ENCODE measurements around the gene CXCL12.

The CXCL12 gene

DNA sequence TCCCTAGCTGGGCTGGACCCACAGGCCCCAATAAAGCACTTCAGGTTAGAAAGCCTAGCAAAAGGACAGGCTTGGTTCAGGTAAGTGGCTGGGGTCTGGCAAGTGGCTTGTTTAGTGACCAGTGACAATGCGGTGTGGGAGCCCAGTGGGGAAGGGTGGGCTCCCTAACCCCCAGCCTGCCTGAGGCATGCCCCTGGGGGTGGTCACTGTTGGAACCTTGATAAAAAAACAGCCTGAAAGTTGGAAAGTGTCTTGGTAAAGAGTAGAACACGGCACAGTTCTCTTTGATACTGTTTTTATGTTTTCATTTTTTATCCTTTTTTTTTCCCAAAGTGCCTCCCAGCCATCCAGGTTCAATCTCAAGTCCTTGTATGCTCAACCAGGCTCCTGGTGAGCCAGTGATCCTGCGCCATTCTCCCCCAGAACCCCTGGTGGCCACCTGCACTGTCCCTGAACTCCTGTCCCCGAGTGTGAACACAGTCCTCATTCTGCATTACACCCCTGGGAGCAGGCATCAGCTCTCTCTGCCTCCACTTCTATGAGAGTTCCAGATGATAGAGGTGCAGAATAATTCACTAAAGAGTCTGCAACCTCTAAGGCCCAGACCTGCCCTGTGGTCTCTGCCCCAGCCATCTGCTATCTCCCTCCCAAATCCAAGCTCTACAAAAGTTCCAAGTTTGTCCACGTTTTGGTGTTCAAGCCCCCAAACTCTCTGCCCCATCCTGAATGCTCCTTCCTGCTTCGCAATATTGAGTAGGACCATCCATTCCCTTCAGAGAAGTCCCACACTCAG lies 15.0 kb upstream of the CXCL12 start:
- DNase-seq (ENCODE audit: low spot score) = no peak

DNA sequence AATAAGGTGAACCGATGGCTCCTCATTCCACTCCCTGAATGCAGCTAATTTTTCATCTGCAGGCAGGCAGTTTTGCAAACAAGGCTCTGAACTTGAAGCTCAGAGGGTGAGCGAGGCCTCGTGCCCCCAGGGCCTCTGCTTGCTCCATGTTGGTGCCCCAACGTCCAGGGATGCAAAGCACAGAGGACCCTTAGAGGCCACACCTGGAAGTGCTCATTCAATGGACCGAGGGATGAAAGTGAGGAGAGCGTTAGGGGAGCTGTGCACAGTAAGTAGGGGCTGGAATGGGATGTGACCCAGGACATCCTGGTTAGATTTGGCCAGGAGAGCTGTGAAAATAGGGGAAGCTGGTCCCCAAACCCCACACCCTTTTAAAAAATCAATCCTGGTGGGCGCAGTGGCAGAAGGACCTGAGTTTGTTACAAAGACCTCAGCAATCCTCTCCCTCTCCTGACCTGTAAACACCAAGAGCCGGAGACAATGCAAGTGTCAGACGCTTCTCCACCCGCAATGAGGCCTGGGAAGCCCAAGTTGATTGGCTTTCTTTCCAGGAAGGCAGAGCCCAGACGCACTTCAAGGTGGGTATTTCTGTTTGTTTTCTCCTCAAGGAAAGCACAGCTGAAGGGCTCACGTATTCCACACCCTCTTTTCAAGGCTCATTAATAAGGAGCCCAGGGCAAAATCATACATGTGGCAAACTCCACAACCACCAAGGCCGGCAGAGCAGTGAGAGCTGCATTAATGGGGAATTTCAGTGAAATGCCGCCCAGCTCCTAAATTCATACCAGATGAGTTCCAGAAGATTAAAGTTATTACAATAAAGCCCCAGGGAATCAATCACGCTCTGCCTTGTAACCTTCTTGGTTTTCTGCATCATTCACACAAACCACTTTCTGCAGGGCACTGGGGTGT lies 14.1 kb upstream of the CXCL12 start:
- DNase-seq (ENCODE audit: low spot score) = peak; percentile 43

DNA sequence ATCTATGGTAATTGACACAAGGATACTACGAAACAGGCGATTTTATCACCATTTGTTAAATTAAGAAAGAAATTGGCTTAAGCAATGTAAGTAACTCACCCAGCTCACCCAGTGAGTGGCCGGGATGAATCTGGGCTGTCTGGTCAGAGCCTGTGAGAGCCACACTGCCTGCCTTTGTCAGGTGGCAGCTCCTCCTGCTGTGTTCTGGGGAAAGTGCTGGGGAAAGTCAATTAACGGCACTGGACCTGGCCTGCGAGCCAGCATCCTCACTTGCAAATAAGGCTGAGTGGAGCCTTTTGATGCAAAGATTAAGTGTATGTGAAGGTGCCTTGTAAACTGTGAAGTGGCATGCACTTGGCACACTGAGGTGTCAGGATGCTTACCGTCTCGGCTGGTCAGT lies 13.4 kb upstream of the CXCL12 start:
- DNase-seq (ENCODE audit: low spot score) = peak; percentile 47

DNA sequence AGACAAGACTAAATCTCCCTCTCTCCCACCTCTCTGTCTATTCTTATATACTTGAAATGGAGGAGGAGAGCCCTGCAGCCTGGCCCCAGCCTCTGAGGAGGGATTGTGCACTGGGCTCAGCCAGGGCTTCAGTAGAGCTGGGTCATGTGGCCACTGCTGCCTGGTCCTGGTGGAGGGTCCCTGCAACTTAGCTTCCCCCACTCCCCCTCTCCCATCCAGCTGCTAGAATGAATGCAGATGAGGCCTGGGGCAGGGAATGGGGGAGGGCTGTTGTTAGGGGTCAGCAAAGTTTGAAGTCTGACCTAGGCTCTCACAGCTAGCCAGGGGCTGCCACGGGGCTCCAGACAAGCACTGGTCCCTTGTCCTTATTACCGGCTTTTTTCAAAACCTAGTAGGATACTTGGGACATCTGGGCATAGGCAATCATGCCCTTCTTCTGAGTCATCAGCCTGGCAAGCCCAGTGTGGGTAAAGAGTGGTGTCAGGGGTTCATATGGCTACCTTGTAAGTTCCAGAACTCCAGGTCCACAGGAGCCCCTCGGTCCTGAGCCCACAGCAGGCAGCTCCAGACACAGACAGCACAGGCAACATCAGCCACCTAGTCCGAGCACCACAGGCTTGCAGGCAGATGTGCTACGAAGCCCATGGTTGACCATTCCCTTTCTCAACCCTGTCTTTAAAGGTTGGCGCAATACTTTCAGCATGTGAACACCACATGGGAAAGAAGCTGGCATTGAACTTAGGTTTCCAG lies 12.8 kb upstream of the CXCL12 start:
- peak; percentile 48 for DNase-seq (ENCODE audit: low spot score)

DNA sequence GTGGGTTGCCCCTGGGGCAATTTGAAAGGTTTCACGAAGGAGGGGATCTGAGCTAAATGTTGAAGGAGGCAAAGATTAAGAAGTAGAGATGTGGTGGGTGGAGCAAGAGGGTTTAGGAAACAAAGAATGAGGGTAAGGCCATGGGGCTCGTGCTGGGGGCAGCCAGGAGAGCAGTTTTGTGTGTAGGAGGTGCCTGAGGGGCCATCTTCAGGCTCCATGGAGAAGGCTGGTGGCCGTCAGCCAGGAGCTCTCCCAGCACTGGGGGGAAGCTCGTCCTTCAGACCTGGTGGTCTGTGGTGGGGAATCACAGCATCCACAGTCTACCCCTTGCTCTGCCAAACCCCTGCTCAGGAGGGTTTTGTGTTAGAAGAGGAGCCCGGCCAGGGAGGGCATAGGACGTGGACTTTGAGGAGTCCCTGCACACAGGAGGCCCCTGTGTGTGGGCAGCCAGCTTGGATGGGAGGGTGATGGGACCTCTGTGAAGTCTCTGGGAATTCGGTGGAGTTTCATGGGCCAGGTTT lies 11.8 kb upstream of the CXCL12 start:
- peak; percentile 44 for DNase-seq (ENCODE audit: low spot score)

DNA sequence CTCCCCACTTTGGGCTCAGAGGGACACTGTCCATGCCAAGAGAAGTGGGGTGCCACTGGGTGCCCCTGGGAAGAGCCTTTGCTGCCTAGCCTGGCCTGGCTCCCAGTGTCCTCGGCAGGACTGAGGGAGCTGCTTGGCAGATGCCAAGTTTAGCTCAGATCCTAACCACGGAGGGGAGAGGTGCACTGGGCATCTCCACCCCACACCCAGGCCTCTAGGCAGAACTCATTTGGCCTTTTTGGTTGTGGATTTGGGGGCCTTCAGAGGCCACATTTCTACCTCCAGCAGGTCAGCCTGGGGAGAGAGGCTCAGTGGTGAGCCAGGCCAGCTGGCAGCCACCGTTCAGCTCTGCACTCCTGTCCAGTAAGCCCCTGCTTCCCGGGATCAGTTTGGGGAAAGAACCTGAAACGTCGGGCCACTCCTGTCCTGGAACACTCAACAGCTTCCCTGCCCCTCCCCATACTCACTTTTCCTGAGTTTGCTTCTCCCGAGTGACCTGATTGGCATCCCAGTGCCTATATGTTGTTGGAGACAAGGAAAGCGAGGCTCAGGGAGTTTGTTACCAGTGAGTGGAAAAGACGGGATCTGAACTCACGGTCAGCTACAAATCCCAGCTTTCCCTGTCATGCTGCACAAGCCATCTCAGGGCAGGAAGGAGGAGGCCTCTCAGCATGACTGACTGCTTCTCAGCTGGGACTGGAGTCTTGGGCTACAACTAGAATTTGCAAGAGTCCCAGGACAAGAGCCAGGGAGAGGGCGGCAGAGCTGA lies 11.2 kb upstream of the CXCL12 start:
- peak; percentile 27 for DNase-seq (ENCODE audit: low spot score)

DNA sequence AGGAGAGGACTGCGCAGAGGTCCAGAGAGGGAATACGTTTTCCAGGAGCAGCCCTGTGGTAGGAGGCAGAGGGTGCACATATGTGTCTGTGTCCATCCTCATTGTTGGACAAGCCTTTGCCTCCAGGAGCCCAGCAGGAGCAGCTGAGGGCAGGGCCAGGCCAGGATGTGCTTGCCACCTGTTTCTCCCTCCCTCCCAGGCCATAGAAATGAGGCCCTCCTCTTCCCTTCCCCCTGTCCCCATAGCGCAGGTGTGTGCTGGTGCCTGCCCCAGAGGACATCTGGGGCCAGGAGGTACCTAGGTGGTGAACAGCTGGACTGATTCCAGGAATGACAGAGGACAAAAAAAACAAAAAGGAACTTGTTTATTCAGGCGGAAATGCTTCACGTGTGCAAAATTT lies 10.5 kb upstream of the CXCL12 start:
- peak; percentile 33 for DNase-seq (ENCODE audit: low spot score)

DNA sequence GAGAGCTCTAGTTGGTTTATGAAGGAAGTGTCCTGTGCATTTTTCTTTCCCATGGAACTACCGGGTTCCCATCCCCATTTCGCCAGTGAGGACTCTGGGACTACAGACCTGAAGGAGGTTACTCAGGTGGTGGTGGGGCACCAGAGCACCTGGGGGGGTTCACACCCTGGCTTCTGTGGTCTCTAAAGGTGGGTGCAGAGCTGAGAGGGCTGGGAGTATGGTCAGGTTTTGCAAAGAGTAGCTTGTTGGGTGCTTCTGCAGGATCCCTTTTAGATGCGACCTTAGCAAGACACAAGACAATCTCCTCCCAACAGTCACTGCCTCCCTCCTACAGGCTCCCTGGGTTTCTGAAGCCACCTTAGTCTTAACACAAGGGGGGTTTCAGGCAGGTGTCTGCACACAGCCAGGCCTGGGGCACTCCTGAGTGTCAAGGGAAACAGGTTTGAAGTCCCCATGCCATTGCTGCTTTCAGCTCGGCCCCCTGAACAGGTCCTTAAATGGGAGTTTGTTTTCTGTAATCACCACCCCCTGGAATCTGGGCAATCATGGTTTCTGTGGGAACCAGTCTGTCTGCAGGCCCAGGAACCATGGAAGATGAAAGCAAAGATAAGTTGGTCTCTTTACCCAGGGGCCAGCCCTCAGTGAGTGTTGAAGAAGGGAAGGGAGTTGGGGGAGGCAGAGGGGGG lies 9.9 kb upstream of the CXCL12 start:
- peak; percentile 30 for DNase-seq (ENCODE audit: low spot score)

DNA sequence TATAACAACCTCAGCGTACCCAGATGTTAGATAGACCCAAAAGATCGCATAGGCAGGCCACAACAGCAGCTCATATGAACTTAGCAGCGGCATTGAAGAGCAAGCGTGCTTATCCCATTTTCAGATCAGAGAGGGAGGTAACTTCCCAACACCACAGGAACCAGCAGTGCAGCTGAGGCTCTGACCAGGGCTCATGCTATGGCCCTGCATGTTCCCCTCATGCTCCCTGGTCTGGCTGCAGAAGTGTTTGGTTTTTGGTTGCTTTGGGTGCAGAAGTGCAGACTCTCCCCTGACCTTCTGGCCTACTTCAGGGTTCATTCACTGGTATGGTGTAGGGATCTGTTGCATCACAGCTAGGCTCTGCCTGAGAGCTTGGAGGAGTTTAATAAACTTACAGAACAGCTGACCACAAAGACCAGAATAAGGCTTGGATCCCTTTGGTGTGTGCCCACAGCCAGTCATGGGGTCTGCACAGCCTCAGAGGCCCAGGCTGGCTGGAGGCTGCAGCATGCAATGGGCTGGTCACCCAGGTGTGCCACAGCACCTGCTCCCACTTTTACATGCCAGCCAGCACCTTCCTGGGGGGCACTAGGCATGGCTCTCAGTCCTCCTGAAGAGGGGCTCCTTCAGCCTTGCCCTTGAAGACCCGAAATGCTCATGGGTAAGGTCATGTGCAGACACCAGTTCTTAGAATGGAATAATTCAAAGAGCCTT lies 9.1 kb upstream of the CXCL12 start:
- no peak for DNase-seq (ENCODE audit: low spot score)

DNA sequence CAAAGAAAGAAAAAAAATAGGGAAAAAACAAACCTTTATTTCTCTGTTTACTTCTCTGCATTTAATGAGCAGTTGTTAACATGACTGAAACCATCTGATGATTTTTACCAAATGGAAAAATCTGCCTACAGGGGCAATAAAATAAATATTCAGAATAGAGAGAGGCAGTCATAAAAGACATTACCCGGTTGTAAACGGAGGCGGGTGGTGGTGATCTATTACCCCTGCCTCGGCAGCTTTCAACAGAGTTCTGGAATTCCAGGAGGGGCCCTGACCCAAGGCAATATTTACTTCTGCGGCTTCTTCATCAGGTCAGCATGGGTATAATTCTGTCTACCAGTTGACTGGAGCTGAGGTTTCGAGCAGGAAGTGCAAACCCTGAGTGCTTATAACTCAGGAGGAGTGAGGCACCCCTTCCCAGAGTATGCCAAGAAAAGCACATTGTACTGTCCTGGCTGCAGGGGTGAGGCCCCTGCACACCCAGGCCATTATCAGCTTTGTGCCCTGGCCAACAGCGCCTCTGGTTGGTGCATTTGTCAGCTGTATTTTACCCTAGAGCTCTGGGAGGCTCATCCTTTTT lies 8.2 kb upstream of the CXCL12 start:
- DNase-seq (ENCODE audit: low spot score) = no peak

DNA sequence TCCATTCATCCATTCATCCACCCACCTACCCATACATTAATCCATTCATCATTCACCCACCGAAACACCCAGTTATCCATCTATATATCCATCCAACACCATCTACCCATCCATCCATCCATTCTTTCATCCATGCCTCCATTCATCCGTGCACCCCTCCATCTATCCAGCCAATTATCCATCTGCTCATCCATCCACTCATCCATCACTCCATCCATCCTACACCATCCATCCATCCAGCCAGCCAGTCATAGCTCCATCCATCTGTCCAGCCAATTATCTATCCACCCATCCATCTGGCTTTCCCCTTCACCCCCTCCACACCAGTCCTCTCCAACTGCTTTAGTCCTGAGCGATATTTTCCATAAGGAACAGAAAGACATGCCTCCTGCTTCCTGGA lies 7.5 kb upstream of the CXCL12 start:
- no peak for DNase-seq (ENCODE audit: low spot score)

DNA sequence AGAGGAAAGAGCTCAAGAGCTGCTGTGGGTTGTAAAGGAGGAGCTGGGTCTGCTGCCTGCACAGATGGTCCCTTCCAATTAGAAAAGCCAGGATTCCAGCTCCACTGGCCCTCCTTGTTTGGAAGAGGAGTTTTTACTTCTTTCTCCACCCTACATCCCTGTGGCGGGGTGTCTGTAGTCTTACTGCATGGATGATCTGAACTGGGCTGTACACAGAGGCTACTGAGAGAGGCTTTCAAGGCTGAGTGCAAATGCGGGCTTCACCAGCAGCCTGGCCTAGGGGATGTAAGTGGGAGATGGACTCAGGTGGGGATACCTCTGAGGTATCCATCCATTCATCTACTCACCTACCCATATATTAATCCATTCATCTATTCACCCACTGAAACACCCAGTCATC lies 7.1 kb upstream of the CXCL12 start:
- DNase-seq (ENCODE audit: low spot score) = no peak

DNA sequence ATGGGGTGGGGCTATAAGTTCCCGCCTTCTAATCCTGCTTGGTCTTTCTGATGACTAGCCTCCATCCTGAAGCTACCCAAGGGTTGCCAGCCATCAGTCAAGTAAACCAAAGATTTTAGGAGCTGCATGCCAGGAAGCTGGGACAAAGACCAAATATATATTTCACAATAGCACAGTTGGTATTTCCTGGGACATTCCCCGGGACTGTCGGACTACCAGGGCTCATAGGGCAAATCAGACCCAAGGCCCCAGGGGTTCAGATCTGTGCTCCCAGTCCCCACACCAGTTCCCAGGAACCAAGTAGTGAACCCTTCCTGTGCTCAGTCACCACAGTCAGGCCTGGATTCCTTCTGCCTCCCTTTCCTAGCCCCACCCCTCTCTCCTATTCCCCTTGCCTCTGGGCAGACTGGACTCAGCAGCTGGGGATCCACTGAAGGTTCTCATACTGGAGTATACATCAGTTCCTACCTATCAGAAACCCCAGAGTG lies 5.7 kb upstream of the CXCL12 start:
- peak; percentile 37 for DNase-seq (ENCODE audit: low spot score)

DNA sequence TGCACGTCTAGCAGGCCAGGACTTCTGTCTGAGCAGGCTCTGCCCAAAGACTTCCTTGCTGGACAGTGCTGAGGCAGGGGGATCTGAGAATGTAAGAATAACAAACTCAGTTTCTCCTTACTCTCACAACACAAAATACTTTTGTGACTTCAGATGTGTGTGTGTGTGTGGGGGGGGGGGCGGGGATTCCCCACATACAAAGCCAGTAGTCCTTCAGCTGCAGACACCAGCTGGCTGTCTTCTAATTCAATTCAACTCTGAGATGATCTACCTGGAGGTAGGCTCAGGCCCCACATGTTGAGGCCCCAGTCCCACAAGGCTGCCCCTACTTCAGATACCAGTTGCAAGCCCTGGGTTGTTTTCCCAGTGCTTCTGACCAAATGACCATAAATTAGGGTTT lies 4.7 kb upstream of the CXCL12 start:
- DNase-seq (ENCODE audit: low spot score) = no peak

DNA sequence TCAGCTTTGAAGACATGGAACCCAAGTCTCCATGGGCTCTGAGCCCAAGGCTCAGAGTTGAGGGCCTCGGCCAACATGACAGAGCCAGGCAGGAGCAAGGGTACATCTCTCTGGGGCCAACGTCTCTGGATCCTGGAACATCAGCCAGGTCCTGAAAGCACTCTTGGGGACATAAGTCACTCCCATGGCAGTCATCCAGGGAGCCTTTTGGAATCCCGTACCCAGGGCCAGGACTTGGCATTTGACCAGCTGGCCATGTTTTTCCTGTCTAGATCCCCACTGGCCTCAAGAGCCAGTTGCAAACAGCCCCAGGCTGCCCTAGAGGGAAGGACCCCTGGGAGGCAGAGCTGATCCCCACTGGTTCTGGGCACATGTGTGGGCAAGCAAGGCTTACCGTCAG lies 4.3 kb upstream of the CXCL12 start:
- peak; percentile 38 for DNase-seq (ENCODE audit: low spot score)

DNA sequence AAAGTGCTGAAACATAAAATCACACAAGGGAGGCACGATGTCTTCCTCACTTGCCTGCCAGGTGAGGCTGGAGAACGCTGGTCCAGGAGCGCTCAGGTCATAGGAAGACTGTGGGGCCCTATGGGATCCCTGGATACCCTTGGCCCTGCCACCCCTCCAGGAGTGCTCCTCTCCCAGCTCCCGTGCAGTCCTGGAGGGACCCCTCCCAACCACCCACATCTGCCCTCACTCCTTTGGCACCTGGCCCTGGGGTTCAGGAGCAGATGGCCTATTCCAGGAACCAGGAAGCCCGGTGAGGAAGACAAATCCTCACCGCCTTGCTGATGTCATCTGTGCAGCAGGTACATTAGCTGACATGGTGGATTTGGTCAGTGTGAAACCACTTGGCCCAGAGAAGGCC lies 3.7 kb upstream of the CXCL12 start:
- peak; percentile 27 for DNase-seq (ENCODE audit: low spot score)

DNA sequence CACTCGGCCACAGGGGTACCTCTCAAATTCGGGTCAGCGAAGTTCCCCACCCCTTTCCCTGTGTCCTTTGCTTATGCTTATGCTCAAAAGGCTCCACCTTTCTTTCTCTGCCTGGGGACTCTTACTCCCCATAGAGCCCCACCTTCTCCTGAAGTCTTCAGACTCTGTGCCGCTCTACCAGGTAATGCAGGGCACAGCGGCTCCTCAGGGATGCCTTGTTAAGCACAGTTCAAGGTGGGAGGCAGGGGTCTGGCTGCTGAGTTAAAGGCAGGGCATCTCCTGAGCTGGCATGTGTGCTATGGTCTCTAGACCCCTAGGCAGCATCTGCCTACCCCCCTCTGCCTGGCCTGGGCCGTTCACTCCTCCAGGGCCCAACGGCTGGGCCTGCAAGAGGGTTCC lies 3.0 kb upstream of the CXCL12 start:
- DNase-seq (ENCODE audit: low spot score) = no peak

DNA sequence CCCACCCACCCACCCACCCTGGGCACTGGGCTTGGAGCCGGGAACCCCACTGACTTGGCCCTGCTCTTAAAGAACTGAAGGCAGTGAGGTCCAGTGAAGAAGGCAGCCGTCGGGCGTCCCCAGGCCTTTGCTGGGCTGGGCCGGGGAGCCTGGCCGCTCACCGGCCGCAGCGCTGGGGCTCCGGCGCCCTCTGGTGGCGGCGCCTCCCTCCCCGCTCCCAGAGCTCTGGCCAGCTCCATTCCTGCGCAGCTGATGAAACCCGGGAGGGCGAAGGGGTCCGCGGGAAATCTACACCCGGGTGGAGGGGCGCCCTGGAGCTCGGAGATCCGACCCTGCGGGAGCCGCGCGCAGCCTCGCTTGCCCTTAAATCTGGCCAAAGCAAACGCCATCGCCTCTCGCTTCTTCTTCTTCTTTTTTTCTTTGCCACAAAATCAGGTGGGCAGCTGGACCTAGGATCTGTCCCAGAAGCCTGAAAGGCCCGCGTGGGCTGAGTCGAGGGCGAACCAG lies 1.7 kb upstream of the CXCL12 start:
- DNase-seq (ENCODE audit: low spot score) = peak; percentile 83

DNA sequence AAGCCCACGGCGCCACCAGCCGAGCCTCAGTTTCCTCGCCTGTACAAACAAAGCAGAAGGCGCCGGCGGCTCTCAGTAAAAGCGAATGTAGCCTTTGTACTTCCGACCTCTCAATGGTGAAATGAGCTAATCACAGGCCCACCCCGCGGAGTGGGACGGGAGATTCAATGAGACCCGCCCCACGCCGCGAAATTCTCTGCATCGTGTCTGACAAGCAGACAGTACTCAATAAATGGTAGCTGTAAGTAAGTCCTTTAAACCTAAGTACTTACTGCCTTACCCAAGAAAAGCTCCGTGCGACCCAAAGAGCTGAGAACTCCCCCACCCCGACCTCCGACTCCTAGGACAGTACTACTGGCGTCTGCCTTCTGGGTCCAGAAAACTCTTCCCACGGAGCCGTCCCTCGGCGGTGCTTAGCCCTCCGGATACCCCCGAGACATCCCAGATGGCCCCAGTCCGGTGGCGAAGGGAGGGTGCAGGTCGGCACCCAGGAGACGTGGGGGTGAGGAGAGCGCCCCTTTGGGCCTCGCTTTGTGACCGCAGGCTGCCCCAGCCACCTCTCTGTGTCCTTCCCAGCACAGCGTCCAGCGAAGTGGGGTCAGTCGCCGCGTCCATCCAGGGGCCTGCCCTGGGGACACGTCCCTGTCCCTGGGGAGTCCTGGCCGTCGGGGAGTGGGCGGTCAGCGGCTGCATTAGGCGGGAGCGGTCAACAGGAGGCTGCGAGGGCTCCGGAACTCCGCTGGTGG lies 972 bp upstream of the CXCL12 start:
- DNase-seq (ENCODE audit: low spot score) = peak; percentile 48
